ENCODE data around the gene GDF2.

GDF2 gene

DNA sequence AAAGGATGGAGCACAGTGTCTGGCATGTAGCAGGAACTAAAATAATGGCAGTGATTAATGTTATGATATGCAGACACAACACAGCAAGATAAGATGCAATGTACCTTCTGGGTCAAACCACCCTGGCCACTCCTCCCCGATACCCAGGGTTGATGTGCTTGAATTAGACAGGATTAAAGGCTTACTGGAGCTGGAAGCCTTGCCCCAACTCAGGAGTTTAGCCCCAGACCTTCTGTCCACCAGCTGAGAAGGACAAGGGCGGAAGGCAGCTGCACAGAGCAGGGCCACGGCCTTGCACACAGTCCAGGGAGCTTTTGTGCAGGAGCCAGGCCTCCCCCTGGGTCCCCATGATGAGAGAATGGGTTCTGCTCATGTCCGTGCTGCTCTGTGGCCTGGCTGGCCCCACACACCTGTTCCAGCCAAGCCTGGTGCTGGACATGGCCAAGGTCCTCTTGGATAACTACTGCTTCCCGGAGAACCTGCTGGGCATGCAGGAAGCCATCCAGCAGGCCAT, 25.9 kb downstream of the GDF2 start, which contains the start of gene RBP3:
RBP3 (plus strand) TSS at position 226 of the 514 bp plus-strand sequence; CDS start at position 348, 122 bp downstream.
- no peak for TF ChIP-seq CTCF (IDR thresholded peaks at IDR 0.05; ENCODE audit: control insufficient read depth, insufficient read depth, low read depth, low read length, missing control alignments)
- no peak for DNase-seq (ENCODE audit: low read depth)
- H3K4me3 ChIP-seq (ENCODE audit: control insufficient read depth, low read depth, low read length), result no peak within 1 kb of the TSS

GRCh38 chr10:47348661-47349470, 26.6 kb downstream of the GDF2 start:
- no peak overlapping the region for H3K4me3 ChIP-seq (ENCODE audit: control insufficient read depth, low read depth, low read length)
- no peak for TF ChIP-seq CTCF (IDR thresholded peaks at IDR 0.05; ENCODE audit: control insufficient read depth, insufficient read depth, low read depth, low read length, missing control alignments)
- no peak for DNase-seq (ENCODE audit: low read depth)

DNA sequence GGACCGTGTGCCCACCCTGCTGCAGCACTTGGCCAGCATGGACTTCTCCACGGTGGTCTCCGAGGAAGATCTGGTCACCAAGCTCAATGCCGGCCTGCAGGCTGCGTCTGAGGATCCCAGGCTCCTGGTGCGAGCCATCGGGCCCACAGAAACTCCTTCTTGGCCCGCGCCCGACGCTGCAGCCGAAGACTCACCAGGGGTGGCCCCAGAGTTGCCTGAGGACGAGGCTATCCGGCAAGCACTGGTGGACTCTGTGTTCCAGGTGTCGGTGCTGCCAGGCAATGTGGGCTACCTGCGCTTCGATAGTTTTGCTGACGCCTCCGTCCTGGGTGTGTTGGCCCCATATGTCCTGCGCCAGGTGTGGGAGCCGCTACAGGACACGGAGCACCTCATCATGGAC, 27.3 kb downstream of the GDF2 start:
- TF ChIP-seq CTCF (IDR thresholded peaks at IDR 0.05; ENCODE audit: control insufficient read depth, insufficient read depth, low read depth, low read length, missing control alignments), result no peak
- no peak overlapping the region for H3K4me3 ChIP-seq (ENCODE audit: control insufficient read depth, low read depth, low read length)
- DNase-seq (ENCODE audit: low read depth), result no peak

GRCh38 chr10:47349941-47350371, 27.7 kb downstream of the GDF2 start:
- TF ChIP-seq CTCF (IDR thresholded peaks at IDR 0.05; ENCODE audit: control insufficient read depth, insufficient read depth, low read depth, low read length, missing control alignments), result no peak
- H3K4me3 ChIP-seq (ENCODE audit: control insufficient read depth, low read depth, low read length), result no peak overlapping the region
- DNase-seq (ENCODE audit: low read depth), result no peak

DNA sequence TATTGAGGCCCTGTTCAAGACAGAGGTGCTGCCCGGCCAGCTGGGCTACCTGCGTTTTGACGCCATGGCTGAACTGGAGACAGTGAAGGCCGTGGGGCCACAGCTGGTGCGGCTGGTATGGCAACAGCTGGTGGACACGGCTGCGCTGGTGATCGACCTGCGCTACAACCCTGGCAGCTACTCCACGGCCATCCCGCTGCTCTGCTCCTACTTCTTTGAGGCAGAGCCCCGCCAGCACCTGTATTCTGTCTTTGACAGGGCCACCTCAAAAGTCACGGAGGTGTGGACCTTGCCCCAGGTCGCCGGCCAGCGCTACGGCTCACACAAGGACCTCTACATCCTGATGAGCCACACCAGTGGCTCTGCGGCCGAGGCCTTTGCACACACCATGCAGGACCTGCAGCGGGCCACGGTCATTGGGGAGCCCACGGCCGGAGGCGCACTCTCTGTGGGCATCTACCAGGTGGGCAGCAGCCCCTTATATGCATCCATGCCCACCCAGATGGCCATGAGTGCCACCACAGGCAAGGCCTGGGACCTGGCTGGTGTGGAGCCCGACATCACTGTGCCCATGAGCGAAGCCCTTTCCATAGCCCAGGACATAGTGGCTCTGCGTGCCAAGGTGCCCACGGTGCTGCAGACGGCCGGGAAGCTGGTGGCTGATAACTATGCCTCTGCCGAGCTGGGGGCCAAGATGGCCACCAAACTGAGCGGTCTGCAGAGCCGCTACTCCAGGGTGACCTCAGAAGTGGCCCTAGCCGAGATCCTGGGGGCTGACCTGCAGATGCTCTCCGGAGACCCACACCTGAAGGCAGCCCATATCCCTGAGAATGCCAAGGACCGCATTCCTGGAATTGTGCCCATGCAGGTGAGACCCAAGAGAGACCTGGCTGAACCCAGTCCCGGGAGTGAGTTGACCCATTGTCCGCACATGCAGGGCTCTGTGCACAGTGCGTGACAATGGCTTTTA, 28.7 kb downstream of the GDF2 start:
- no peak overlapping the region for H3K4me3 ChIP-seq (ENCODE audit: control insufficient read depth, low read depth, low read length)
- DNase-seq (ENCODE audit: low read depth), result no peak
- TF ChIP-seq CTCF (IDR thresholded peaks at IDR 0.05; ENCODE audit: control insufficient read depth, insufficient read depth, low read depth, low read length, missing control alignments), result no peak

Data from AG09309 (cell line).